ENCODE measurements around the gene SRGAP3. TPM values are rescaled to one million over a fixed set of nuclear protein-coding genes. Genes with fewer than 3 reads are reported as not detected.

Gene SRGAP3
- total RNA-seq, 2 donors from 2014 or later = 5.7 to 6.1 TPM

DNA sequence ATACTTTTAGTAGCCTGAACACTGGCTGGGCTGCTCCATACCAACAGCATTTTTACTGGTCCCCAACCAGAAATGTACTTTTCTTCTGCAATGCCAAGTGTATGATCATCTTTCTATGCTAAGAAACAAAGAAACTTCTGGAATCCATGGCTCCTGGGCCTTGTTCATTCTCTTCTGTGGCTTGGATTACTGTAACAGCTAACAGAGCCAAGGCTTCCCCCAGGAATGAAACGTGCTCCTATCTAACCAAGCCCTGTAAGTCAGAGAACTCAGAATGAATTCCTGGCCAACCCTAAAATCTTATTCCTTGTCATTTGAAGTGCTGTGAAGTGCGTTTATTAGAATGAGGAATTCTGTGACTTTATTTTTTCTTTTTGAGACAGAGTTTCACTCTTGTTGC lies 183.3 kb downstream of the SRGAP3 start:
- intact Hi-C loops (cut with DNase I) = loop anchor here (2.0 to 5.0 kb wide), 2 partner anchors 77 to 94 kb away; no protein-coding TSS in a partner anchor
- Histone ChIP-seq H3K27me3 (no peaks in the 10 kb centered on the region), H3K9me3 (no peaks in the 10 kb centered on the region), H3K36me3 (no peaks in the 10 kb centered on the region), H3K4me3 (no peak overlapping the region), H3K4me1 (no peaks in the 10 kb centered on the region), H3K9ac (ENCODE audit: low read depth in 2 of 2, low read length in 2 of 2) (no peak overlapping the region), H3K27ac (no peak overlapping the region)
- TF ChIP-seq, protein P1, sequence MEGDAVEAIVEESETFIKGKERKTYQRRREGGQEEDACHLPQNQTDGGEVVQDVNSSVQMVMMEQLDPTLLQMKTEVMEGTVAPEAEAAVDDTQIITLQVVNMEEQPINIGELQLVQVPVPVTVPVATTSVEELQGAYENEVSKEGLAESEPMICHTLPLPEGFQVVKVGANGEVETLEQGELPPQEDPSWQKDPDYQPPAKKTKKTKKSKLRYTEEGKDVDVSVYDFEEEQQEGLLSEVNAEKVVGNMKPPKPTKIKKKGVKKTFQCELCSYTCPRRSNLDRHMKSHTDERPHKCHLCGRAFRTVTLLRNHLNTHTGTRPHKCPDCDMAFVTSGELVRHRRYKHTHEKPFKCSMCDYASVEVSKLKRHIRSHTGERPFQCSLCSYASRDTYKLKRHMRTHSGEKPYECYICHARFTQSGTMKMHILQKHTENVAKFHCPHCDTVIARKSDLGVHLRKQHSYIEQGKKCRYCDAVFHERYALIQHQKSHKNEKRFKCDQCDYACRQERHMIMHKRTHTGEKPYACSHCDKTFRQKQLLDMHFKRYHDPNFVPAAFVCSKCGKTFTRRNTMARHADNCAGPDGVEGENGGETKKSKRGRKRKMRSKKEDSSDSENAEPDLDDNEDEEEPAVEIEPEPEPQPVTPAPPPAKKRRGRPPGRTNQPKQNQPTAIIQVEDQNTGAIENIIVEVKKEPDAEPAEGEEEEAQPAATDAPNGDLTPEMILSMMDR (IDR thresholded peaks at IDR 0.05) = no peak
- DNase-seq = no peak

DNA sequence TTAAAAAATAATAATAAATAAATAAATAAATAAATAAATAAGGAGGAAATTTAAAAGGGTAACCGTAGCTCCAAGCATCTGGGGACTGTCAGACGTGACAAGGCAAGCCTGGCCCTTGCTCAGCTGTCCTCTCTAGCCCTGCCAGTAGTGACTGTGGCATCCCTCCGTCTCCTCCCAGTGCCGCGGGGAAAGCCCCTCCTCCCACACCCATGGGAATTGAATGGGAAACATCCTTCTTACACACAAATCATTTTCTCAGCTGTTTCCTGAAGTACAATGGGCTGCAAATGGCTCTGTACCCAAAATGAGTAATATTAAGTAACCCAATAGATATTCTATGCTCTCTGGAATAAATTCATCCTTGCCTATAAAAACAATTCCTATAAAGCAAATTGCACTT lies 184.6 kb downstream of the SRGAP3 start:
- Histone ChIP-seq H3K4me1 (no peaks in the 10 kb centered on the region), H3K4me3 (no peak overlapping the region), H3K9me3 (no peaks in the 10 kb centered on the region), H3K36me3 (no peaks in the 10 kb centered on the region), H3K9ac (ENCODE audit: low read depth in 2 of 2, low read length in 2 of 2) (no peak overlapping the region), H3K27me3 (no peaks in the 10 kb centered on the region), H3K27ac (no peak overlapping the region)
- intact Hi-C loops (cut with DNase I) = loop anchor here (5.0 kb wide), 1 partner anchor 93 kb away; no protein-coding TSS in a partner anchor
- DNase-seq = no peak
- TF ChIP-seq, protein P1 (IDR thresholded peaks at IDR 0.05) = no peak

DNA sequence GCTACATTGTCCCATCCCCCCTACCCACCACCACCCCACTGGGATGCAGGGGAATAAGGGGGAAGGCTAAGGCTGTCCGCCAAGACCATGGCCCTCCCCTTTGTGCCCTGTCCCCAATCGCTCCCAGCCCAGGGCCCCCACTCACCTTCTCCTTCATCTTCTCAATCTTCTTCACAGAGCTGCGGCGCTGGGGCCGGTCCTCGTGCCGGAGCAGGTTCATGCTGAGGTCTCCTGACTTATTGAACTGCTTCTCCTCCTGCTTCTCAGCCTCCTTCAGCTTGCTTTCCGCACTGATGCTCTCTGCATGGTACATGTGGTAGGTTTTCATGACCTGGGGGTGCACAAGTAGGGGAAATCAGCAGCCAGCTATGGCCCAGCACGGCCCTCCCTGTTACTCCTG lies 185.2 kb downstream of the SRGAP3 start:
- TF ChIP-seq, protein P1 (IDR thresholded peaks at IDR 0.05) = no peak
- Histone ChIP-seq H3K4me1 (no peaks in the 10 kb centered on the region), H3K9me3 (no peaks in the 10 kb centered on the region), H3K27ac (no peak overlapping the region), H3K4me3 (no peak overlapping the region), H3K36me3 (no peaks in the 10 kb centered on the region), H3K9ac (ENCODE audit: low read depth in 2 of 2, low read length in 2 of 2) (no peak overlapping the region), H3K27me3 (no peaks in the 10 kb centered on the region)
- no peak for DNase-seq
- intact Hi-C loops (cut with DNase I) = no loop called here

DNA sequence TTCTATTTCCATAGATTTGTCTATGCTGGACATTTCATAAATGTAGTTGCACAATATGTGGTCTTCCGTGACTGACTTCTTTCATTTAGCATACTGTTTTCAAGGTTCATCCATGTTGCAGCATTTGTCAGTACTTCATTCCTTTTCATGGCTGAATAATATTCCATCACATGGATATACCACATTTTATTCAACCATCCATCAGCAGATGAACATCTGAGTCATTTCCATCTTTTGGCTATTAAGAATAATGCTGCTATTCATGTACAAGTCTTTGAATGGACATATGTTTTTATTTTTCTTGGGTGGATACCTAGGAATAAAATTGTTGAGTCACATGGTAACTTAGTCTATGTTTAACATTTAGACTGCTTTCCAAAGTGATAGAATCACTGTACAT lies 186.9 kb downstream of the SRGAP3 start:
- Histone ChIP-seq H3K9ac (ENCODE audit: low read depth in 2 of 2, low read length in 2 of 2) (no peak overlapping the region), H3K27me3 (no peaks in the 10 kb centered on the region), H3K27ac (no peak overlapping the region), H3K4me3 (no peak overlapping the region), H3K9me3 (no peaks in the 10 kb centered on the region), H3K4me1 (no peaks in the 10 kb centered on the region), H3K36me3 (no peaks in the 10 kb centered on the region)
- DNase-seq = no peak
- TF ChIP-seq, protein P1 (IDR thresholded peaks at IDR 0.05) = no peak
- intact Hi-C loops (cut with DNase I) = no loop called here

DNA sequence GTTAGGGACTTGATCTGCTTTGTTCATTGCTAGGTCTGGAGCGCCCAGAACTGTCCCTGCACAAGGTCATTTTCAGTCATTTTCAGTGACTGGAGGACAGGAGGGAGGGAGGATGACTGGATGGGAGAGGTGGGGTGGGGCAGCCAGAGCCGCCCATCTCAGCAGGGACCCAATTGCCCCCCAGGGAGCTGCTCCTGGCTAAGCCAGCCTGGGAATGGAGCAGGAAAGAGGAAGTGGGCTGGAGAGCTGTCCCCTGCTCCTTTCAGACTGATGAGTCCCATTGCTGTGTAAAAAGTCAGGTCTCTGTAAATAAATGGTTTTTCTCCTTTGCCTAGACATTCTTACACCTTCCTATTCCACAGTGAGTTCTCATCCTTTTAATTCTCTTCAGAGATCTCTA lies 187.8 kb downstream of the SRGAP3 start:
- TF ChIP-seq, protein P1 (IDR thresholded peaks at IDR 0.05) = no peak
- intact Hi-C loops (cut with DNase I) = no loop called here
- H3K9me3 ChIP-seq = no peaks in the 10 kb centered on the region

More for the DNA sequence above, 187.8 kb downstream of the SRGAP3 start:
- Histone ChIP-seq H3K27me3 (no peaks in the 10 kb centered on the region), H3K4me3 (no peak overlapping the region), H3K9ac (ENCODE audit: low read depth in 2 of 2, low read length in 2 of 2) (no peak overlapping the region), H3K27ac (no peak overlapping the region), H3K4me1 (no peaks in the 10 kb centered on the region), H3K36me3 (no peaks in the 10 kb centered on the region)
- DNase-seq = no peak

Measured in colonic mucosa (tissue), 4 donors.